GM12801 (cell line): ENCODE results near the gene SLAMF1.

Source experiments
- TF ChIP-seq, protein P1 (sequence below): IDR thresholded peaks from one replicate; pipeline ENCODE4 v1.5.1; 2011; ENCODE audit warnings: control low read depth; ENCODE audit not compliant: insufficient read length; ENCODE audit errors: extremely low read depth

Gene SLAMF1

DNA sequence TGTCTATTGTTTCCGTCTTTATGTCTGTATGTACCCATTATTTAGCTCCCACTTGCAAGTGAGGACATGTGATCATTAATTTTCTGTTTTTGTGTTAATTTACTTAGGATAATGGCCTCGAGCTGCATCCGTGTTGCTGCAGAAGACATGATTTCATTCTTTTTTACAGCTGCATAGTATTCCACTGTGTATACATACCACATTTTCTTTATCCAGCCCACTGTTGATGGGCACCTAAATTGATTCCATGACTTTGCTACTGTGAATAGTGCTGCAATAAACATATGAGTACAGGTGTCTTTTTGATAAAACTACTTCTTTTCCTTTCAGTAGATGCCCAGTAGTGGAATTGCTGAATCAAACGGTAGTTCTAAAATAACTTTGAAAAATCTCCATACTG is 12.7 kb upstream of the SLAMF1 start:
- TF ChIP-seq, protein P1, sequence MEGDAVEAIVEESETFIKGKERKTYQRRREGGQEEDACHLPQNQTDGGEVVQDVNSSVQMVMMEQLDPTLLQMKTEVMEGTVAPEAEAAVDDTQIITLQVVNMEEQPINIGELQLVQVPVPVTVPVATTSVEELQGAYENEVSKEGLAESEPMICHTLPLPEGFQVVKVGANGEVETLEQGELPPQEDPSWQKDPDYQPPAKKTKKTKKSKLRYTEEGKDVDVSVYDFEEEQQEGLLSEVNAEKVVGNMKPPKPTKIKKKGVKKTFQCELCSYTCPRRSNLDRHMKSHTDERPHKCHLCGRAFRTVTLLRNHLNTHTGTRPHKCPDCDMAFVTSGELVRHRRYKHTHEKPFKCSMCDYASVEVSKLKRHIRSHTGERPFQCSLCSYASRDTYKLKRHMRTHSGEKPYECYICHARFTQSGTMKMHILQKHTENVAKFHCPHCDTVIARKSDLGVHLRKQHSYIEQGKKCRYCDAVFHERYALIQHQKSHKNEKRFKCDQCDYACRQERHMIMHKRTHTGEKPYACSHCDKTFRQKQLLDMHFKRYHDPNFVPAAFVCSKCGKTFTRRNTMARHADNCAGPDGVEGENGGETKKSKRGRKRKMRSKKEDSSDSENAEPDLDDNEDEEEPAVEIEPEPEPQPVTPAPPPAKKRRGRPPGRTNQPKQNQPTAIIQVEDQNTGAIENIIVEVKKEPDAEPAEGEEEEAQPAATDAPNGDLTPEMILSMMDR: no peak

DNA sequence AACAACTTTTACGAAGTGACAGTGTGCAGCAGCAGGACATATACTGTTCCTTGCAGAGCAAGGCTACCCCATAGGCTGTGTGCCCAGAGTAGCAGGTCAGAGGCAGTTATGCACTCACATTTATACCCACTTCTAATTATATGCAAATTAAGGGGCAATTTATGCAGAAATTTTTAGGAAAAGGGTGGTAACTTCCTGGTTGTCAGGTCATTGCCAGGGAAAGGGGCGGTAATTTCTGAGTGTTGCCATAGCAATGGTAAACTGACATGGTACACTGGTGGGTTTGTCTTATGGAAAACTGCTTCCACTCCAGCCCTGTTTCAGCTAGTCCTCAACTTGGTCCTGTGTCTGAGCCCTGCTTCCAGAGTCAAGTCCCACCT is 12.0 kb upstream of the SLAMF1 start:
- TF ChIP-seq, protein P1: no peak

GRCh38 chr1:160658162-160658813 is 11.4 kb upstream of the SLAMF1 start:
- TF ChIP-seq, protein P1: no peak

- TF ChIP-seq, protein P1: no peak
These were observed 10.5 kb upstream of the SLAMF1 start for GRCh38 chr1:160657250-160657781.

GRCh38 chr1:160656737-160657136 is 9.9 kb upstream of the SLAMF1 start:
- TF ChIP-seq, protein P1: no peak

DNA sequence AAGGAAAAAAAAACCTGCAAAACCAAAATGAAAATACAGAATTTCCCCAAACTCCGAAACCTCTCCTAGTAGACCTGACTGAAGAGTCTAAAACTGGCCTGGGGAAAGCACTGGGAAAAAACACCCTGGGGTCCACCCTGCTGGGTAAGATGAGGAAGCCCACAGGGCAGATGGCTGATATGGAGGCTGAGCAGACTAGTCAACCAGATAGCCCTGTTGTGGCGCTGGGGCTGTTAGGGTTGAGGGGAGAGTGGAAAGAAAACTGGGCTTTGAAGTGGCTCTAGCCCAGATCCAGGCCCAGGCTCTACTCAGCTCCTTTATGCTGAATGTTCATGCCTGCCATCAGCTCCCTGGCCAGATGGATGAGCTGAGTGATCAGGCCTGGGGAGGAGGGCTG is 6.8 kb upstream of the SLAMF1 start:
- TF ChIP-seq, protein P1: no peak

DNA sequence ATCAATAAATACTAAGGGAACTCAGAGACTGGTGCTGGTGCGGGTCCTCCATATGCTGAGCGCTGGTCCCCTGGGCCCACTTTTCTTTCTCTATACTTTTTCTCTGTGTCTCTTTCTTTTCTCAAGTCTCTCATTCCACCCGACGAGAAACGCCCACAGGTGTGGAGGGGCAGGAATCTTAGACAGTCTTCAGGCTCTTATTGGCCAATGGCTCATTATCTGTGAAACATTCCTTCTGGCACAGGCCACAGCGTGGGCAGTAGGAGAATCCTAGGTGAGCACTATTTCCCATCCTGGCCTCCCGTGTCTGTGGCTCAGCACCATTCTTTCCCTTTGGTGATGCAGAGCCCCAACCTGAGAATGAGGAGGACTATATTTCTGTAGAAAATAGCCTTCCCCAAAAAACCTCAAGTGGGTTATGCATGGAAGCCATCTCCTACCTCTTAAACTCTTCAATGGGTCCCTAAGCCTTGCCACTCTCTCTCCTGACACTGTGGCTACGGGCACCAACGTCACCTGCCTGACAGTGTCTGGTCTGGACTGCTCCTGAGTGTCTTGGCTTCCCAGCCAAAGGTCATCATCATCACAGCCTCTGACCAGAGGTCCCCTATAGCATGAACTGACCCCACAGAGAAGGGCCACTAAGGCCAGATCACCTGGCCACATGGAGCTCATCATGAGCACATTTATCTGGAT is 6.2 kb upstream of the SLAMF1 start:
- TF ChIP-seq, protein P1: no peak
